Epidermal melanocyte (primary cell): ENCODE measurements around the gene PRKN.

Experiments
- DNase-seq: peaks from one replicate; pipeline ENCODE4 v3.0.0; 2011; ENCODE audit warnings: low spot score; ENCODE audit not compliant: insufficient read length

The PRKN gene

GRCh38 chr6:161682982-161683381 is 1044.6 kb downstream of the PRKN start:
- DNase-seq, result no peak

- no peak for DNase-seq
Measured at GRCh38 chr6:161679980-161680538, 1047.5 kb downstream of the PRKN start.

DNA sequence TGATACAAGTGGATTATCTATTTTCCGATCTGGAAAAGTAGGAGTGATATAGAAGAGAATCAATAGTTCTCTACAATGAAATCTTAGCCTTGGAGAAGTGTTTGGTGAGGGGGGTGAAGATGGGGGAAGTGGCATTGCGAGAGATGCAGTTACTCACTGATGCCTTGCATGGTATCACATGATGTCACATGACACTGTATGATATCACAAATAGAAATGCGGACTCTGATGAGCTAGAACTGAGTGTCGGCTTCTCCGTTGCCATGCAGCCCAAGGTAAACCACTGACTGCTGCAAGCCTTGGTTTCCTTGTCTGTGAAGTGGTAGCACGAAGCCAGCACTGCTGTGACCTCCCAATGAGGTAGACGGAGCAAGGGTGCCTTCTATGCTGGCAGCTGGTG is 1050.4 kb downstream of the PRKN start:
- no peak for DNase-seq

DNA sequence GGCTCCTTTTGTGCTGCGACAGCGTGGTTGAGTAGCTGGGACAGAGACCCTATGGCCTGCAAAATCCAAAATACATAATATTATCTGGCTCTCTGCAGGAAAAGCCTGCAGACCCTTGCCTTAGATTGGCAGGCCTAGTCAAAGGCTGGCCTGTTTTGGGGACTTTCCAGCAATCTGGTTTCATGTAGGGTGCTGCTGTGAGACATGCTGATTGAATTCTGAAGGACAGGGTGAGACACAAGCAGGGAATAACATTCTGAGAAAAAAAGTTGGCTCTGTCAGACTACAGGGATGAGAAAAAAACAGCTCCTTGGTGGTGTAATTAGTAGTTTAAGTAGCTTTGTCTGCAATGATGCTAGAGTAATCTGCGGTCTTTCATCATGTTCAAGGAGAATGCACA is 1051.0 kb downstream of the PRKN start:
- DNase-seq, result no peak

GRCh38 chr6:161674930-161675682 is 1052.5 kb downstream of the PRKN start:
- DNase-seq, result no peak

DNA sequence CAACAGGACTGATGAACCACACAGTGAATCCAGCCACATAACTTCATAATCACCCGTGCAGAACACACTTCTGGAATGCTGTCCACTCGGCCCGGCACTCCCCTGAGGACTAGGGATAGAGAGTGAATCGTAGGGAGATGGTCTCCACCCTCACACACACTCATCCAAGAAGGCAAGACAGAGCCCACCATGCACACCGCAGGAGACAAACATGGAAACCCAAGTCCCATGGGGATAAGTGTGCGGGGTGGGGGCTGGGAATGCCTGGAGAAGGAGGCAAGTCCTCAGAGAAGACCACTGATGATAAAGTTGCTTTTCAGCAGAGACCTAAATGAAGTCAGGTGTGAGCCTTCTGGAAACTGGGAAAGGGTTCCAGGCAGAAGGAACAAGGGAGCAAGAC is 1054.5 kb downstream of the PRKN start:
- no peak for DNase-seq

DNA sequence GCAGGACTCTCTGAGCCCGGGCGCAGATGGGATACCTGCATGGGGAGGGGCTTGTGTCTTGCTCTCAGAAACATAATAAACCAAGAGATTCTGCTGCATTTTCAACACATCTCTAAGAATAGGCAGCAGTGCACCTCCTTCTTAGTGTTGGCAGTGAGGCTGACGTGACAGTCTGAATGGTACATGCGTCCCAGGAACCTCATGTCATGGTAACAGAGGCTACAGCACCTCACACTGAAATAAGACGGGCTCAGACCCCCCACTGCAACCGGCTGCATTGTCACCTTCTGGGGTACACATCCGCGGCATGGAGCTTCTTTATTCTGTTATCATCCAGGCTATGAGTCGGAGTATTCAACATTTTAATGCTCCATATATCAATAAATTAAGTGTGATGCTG is 1056.4 kb downstream of the PRKN start:
- no peak for DNase-seq

GRCh38 chr6:161668665-161669064 is 1058.9 kb downstream of the PRKN start:
- DNase-seq, result no peak

- DNase-seq, result no peak
Measured at GRCh38 chr6:161667957-161668356, 1059.6 kb downstream of the PRKN start.

- DNase-seq, result no peak
Measured at GRCh38 chr6:161663682-161664081, 1063.9 kb downstream of the PRKN start.

DNA sequence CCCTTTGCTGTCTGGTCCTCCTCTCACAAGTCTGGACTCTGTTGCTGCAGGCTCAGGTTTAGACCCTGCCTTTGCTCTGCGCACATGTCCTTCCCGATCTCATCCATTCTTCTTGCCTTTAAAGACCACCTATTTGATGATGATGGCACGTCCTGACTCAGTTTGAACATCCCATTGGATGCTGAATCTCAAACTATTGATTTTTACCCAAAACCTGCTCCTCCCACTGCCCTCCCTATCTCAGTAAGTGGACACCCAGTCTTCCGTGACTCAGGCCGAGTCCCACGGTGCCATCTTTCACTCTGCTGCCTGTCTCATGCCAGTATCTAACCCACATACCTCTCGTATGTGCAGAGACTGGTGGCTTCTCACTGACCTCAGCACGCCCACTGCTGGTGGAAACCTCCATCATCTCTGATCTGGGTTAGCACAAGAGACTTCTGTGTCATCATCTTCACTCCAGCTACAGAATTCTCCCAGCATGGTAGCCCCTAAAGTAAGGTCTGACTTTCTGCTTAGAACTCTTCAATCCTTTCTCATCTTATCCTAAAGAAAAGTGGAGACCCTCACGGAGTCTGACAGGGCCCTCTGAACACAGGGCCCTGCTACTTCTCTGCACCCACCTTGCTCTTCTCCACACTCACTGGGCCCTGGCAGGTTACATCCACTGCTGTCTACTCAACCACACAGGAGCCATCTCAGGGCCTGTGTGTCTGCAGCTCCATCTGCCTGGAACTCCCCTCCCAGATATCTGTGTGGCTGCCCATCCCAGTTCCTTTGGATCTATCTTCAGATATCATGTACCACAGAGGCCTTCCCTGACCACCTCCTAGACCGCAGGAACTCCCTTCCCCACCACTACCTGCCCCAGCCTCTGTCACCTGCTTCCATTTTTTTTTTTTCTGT is 1066.6 kb downstream of the PRKN start:
- DNase-seq, result no peak

- no peak for DNase-seq
Measured at GRCh38 chr6:161658211-161658610, 1069.4 kb downstream of the PRKN start.

DNA sequence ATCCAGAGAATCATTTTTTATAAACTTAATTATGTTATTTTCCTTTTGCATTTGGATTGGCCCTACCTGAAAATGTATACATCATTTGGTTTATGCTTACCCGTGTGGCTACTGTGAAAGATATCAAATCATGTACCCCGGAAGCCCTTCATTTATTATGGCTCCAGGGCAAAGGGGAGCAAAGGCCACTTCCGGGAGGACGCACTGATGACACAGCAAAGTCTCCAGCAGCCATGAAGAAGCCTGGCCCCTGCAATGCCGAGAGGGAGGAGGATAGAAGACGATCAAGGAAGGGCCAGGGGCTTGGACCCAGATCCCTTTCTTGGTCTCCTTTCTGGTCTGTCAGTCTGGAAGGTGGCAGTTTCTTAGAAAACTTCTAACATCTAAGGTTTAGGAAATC is 1073.4 kb downstream of the PRKN start:
- no peak for DNase-seq

GRCh38 chr6:161651949-161652348 is 1075.6 kb downstream of the PRKN start:
- no peak for DNase-seq

GRCh38 chr6:161649841-161650240 is 1077.7 kb downstream of the PRKN start:
- no peak for DNase-seq

GRCh38 chr6:161649068-161649467 is 1078.5 kb downstream of the PRKN start:
- no peak for DNase-seq

DNA sequence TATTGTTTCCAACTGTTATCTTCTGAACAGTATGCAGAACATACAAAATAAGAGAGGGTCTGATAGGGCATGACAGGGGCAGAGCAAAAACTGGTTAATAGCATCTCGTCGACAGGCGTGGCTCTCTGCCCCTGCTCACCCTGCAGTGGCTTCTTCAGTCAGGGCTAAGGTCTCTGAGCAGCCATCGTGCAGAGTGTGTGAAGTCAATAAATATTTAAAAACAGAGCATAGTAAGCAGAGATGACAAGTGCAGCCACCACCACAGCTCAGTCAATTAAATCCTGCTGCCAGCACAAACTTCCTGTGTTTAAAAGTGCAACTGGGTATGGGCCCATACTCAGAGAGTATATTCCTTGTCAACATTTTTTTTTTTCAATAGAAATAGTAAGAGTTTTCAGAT is 1080.3 kb downstream of the PRKN start:
- no peak for DNase-seq

GRCh38 chr6:161644521-161644920 is 1083.0 kb downstream of the PRKN start:
- DNase-seq, result no peak

GRCh38 chr6:161641175-161641574 is 1086.4 kb downstream of the PRKN start:
- DNase-seq, result no peak

GRCh38 chr6:161639772-161640171 is 1087.8 kb downstream of the PRKN start:
- DNase-seq, result no peak

DNA sequence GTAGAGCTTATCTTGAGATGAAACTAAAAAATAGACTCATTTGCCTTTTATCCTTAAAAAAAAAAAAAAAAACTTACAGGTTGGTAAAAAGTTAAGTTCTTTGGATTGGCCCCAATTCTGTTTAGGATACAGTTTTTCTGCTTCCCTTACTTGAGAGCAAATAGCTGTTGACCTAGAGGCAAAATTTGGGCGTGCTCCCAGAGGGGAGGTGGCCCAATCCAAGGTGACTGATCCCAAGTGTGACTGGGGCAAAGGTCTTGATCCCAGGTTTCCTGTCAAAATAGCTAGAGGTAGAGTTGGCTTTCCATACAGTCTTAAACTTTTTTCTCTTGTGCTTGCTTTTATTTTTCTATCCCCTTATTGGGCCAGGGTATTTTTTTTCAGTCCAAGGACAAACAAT is 1089.9 kb downstream of the PRKN start:
- no peak for DNase-seq

DNA sequence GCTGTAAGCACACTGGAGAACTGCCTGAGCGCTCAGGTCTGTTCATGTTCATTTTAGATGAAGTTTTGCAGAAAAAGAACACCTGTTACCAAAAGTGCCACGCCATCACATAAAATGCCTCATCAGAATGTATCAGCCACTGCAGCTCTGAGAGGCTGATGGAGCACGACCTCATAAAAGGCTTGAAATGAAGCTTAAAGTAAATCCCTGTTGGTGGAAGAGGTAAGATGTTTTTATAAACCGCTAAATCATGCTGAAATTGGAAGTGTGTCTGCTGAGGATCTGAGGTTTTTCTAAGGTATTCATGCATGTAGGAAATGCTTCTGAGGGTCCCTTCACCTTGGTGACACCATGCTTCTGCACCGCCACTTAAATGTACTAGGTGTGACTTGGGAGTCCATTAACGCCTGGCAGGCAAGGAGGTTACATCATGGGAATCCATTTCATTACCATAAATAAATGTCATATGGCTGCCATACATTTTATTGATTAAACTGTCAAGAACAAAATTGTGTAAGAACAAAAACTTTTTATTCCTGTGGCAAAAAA is 1090.6 kb downstream of the PRKN start:
- DNase-seq, result no peak
